HUES6 (cell line): ENCODE measurements around the gene DMD.

ENCODE experiments used
- H3K27ac ChIP-seq: 2 replicates; pipeline ENCODE4 v1.7.0; 2013; ENCODE audit warnings: low read depth, mild to moderate bottlenecking, low read length, inconsistent platforms
- H3K27me3 ChIP-seq: 2 replicates; pipeline ENCODE4 v1.6.1; 2013; ENCODE audit warnings: low read length; ENCODE audit not compliant: control insufficient read depth, insufficient read depth
- H3K36me3 ChIP-seq: 2 replicates; pipeline ENCODE4 v1.6.1; 2013; ENCODE audit warnings: low read length; ENCODE audit not compliant: control insufficient read depth, insufficient read depth
- H3K4me1 ChIP-seq: 2 replicates; pipeline ENCODE4 v1.6.1; 2013; ENCODE audit warnings: low read length; ENCODE audit not compliant: control insufficient read depth, insufficient read depth
- H3K4me3 ChIP-seq: 2 replicates; pipeline ENCODE4 v1.5.1; 2013; ENCODE audit warnings: low read depth, low read length
- H3K9ac ChIP-seq: one replicate; pipeline ENCODE4 v1.6.1; 2013; ENCODE audit warnings: mild to moderate bottlenecking, low read length
- H3K9me3 ChIP-seq: 2 replicates; pipeline ENCODE4 v1.6.1; 2013; ENCODE audit warnings: low read depth, low read length; ENCODE audit not compliant: control insufficient read depth, insufficient read depth

DMD gene

GRCh38 chrX:31340587-31340986 is 1870.8 kb downstream of the DMD start:
- Histone ChIP-seq H3K4me3 (no peak overlapping the region), H3K27me3 (no peaks in the 10 kb centered on the region), H3K9me3 (no peaks in the 10 kb centered on the region), H3K36me3 (no peaks in the 10 kb centered on the region), H3K9ac (no peak overlapping the region), H3K4me1 (no peaks in the 10 kb centered on the region), H3K27ac (no peak overlapping the region)

- Histone ChIP-seq H3K36me3 (no peaks in the 10 kb centered on the region), H3K4me1 (no peaks in the 10 kb centered on the region), H3K9me3 (no peaks in the 10 kb centered on the region), H3K27me3 (no peaks in the 10 kb centered on the region), H3K27ac (no peak overlapping the region), H3K4me3 (no peak overlapping the region), H3K9ac (no peak overlapping the region)
Measured at GRCh38 chrX:31338991-31339350, 1872.4 kb downstream of the DMD start.

GRCh38 chrX:31337332-31337731 is 1874.0 kb downstream of the DMD start:
- Histone ChIP-seq H3K27ac (no peak overlapping the region), H3K36me3 (no peaks in the 10 kb centered on the region), H3K27me3 (peaks cover 1% of the 10 kb centered on the region; the same call in 1 of the 2 replicates), H3K9me3 (no peaks in the 10 kb centered on the region), H3K4me3 (no peak overlapping the region), H3K4me1 (peaks cover 6% of the 10 kb centered on the region; the same call in 1 of the 2 replicates), H3K9ac (no peak overlapping the region)

GRCh38 chrX:31336419-31336818 is 1874.9 kb downstream of the DMD start:
- Histone ChIP-seq H3K27me3 (peaks cover 6% of the 10 kb centered on the region; the same call in 1 of the 2 replicates), H3K36me3 (no peaks in the 10 kb centered on the region), H3K9ac (no peak overlapping the region), H3K9me3 (no peaks in the 10 kb centered on the region), H3K4me1 (peaks cover 12% of the 10 kb centered on the region; the same call in 1 of the 2 replicates), H3K27ac (no peak overlapping the region), H3K4me3 (no peak overlapping the region)

GRCh38 chrX:31334997-31335396 is 1876.4 kb downstream of the DMD start:
- Histone ChIP-seq H3K27me3 (peaks cover 6% of the 10 kb centered on the region; the same call in 1 of the 2 replicates), H3K27ac (no peak overlapping the region), H3K9ac (no peak overlapping the region), H3K4me3 (no peak overlapping the region), H3K36me3 (no peaks in the 10 kb centered on the region), H3K9me3 (no peaks in the 10 kb centered on the region), H3K4me1 (peaks cover 12% of the 10 kb centered on the region; the same call in 1 of the 2 replicates)

GRCh38 chrX:31333165-31333831 is 1878.1 kb downstream of the DMD start:
- H3K27me3 ChIP-seq = peaks cover 6% of the 10 kb centered on the region; the same call in 1 of the 2 replicates
- H3K4me1 ChIP-seq = peaks cover 12% of the 10 kb centered on the region; the same call in 1 of the 2 replicates
- H3K9me3 ChIP-seq = no peaks in the 10 kb centered on the region
- H3K36me3 ChIP-seq = no peaks in the 10 kb centered on the region
- no peak overlapping the region for H3K4me3 ChIP-seq
- no peak overlapping the region for H3K9ac ChIP-seq
- H3K27ac ChIP-seq = no peak overlapping the region

- Histone ChIP-seq H3K36me3 (no peaks in the 10 kb centered on the region), H3K27me3 (peaks cover 6% of the 10 kb centered on the region; the same call in 1 of the 2 replicates), H3K27ac (no peak overlapping the region), H3K4me3 (no peak overlapping the region), H3K9ac (no peak overlapping the region), H3K9me3 (no peaks in the 10 kb centered on the region), H3K4me1 (peaks cover 12% of the 10 kb centered on the region; the same call in 1 of the 2 replicates)
Measured at GRCh38 chrX:31331928-31332327, 1879.4 kb downstream of the DMD start.

- Histone ChIP-seq H3K4me3 (no peak overlapping the region), H3K4me1 (peaks cover 12% of the 10 kb centered on the region; the same call in 1 of the 2 replicates), H3K9ac (no peak overlapping the region), H3K36me3 (no peaks in the 10 kb centered on the region), H3K27me3 (peaks cover 6% of the 10 kb centered on the region; the same call in 1 of the 2 replicates), H3K9me3 (no peaks in the 10 kb centered on the region), H3K27ac (no peak overlapping the region)
Measured at GRCh38 chrX:31331015-31331414, 1880.3 kb downstream of the DMD start.

- no peaks in the 10 kb centered on the region for H3K36me3 ChIP-seq
- no peak overlapping the region for H3K4me3 ChIP-seq
- peaks cover 19% of the 10 kb centered on the region; the same call in 1 of the 2 replicates for H3K4me1 ChIP-seq
- no peak overlapping the region for H3K27ac ChIP-seq
- no peak overlapping the region for H3K9ac ChIP-seq
- no peaks in the 10 kb centered on the region for H3K9me3 ChIP-seq
- peaks cover 6% of the 10 kb centered on the region; the same call in 1 of the 2 replicates for H3K27me3 ChIP-seq
Measured at GRCh38 chrX:31329298-31329697, 1882.1 kb downstream of the DMD start.

GRCh38 chrX:31323658-31324057 is 1887.7 kb downstream of the DMD start:
- no peaks in the 10 kb centered on the region for H3K36me3 ChIP-seq
- H3K4me3 ChIP-seq = no peak overlapping the region
- H3K9me3 ChIP-seq = no peaks in the 10 kb centered on the region
- H3K27me3 ChIP-seq = no peaks in the 10 kb centered on the region; the same call in 1 of the 2 replicates
- H3K9ac ChIP-seq = no peak overlapping the region
- H3K27ac ChIP-seq = peak overlapping the region; percentile 26; the same call in 1 of the 2 replicates
- peaks cover 20% of the 10 kb centered on the region for H3K4me1 ChIP-seq

- H3K4me1 ChIP-seq = peaks cover 17% of the 10 kb centered on the region
- H3K27ac ChIP-seq = no peak overlapping the region
- H3K27me3 ChIP-seq = no peaks in the 10 kb centered on the region; the same call in 1 of the 2 replicates
- no peaks in the 10 kb centered on the region for H3K36me3 ChIP-seq
- H3K9me3 ChIP-seq = no peaks in the 10 kb centered on the region
- no peak overlapping the region for H3K4me3 ChIP-seq
- H3K9ac ChIP-seq = no peak overlapping the region
Measured at GRCh38 chrX:31320740-31321139, 1890.6 kb downstream of the DMD start.
